Stimulated activated CD8-positive, alpha-beta memory T cell treated with anti-CD3 and anti-CD28 coated beads, Interleukin-15, amount 100 ng/mL, for 4 hours (primary cell): ENCODE data around the gene TCN1.

ENCODE experiments used
- DNase-seq, 2 donors: peaks; one replicate each; pipeline ENCODE4 v3.0.0-alpha.2; 2020; ENCODE audit warnings: low read depth in 2 of 2

TCN1 gene

GRCh38 chr11:59810189-59810910 lies 55.9 kb downstream of the TCN1 start, which contains the start of gene MRPL16:
Gene MRPL16 (minus strand): TSS chr11:59810778. CDS start chr11:59810658, 120 bp downstream.
- DNase-seq = peak; percentile 74 to 76

- no peak for DNase-seq
Measured at GRCh38 chr11:59807047-59807610, 59.2 kb downstream of the TCN1 start.

- no peak for DNase-seq
Measured at GRCh38 chr11:59804061-59804460, 62.2 kb downstream of the TCN1 start.
